NOMO-1 treated with dmso at 0.1 percent for 144 hours (cell line): ENCODE data around the gene TEAD3.

ENCODE experiments used
- DNase-seq: peaks from one replicate; lab custom pipeline; 2025; ENCODE audit not compliant: unreplicated experiment; lab: John Stamatoyannopoulos, UW

Gene TEAD3

DNA sequence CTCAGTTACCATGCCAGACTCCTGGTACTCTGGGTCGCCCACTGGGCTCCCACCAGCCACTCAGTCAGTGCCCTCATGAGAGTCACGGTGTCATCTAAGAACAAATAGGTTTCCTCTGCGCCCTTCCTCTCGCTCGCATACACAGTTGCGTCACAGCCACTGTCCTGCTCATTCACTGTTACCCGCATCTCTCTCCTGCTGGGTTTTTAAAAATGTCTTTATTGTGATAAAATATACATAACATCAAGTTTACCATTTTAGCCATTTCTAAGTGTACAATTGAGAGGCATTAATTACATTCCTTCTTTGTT, 4.0 kb downstream of the TEAD3 start:
- no peak for DNase-seq

DNA sequence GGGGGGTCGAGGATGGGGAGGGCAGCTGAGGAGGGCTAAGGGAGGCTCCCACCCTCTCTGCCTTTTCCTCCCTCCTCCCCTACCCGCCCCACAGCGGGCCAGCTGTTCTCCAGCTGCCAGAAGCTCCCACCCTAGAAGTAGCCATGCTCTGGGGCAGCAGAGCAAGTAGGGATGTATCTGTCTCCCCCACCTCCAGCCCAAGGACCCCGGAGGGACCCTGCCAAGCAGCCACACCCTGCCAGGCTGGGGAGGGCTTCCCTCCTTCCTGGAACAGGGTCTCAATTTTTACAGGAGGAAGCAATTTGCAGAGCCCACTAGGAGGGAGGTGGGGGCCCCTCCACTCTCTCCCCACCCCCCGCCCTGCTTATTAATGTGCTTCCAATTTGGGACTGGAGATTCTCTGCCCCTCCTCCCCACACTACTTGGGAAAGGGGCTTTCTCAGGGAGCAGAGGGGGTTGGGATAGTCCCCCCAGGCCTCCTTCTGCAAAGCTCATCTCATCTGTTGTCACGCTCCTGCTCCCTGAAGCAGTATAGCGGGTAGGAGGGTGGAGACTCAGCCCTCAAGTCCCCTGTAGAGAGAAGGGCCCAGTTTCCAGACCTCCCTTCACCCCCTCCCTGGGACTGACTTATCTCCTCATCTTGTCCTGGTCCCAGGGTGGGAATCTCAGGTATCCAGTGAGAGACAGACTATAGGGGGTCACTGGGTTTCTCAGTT, 4.5 kb downstream of the TEAD3 start:
- DNase-seq = no peak

DNA sequence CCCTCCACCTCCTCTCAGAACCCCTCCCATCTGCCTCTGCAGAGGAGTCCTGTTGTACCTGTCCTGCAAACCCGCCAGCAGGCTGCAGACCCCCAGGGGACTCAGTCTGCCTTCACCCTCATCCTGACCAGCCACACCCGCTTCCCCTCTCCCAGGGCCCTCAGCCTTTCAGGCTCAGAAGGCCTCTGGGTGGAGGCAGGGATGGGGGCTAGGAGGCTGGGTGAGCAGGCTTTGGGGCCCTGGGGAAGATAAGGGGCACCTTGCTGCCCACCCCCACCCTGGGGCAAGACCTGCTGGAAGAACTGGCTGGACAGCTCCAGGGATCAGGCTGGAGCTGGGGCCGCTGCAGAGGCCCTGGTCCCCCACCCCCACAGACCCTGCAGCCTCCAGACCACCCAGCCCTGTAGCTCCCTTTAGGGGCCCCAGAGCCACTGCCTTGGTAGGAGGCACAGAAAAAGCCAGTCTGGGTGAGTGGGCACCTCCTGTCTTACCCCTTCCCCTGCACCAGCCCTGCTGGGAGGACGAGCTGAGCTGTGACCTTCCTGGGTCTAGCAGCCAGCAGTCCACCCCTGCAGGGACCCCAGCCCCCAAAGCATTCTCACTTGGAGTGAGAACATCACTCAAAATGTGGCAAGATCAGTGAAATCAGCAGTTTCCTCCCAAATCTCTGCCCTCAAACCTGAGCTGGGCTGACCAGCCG, 5.2 kb downstream of the TEAD3 start:
- DNase-seq = no peak

DNA sequence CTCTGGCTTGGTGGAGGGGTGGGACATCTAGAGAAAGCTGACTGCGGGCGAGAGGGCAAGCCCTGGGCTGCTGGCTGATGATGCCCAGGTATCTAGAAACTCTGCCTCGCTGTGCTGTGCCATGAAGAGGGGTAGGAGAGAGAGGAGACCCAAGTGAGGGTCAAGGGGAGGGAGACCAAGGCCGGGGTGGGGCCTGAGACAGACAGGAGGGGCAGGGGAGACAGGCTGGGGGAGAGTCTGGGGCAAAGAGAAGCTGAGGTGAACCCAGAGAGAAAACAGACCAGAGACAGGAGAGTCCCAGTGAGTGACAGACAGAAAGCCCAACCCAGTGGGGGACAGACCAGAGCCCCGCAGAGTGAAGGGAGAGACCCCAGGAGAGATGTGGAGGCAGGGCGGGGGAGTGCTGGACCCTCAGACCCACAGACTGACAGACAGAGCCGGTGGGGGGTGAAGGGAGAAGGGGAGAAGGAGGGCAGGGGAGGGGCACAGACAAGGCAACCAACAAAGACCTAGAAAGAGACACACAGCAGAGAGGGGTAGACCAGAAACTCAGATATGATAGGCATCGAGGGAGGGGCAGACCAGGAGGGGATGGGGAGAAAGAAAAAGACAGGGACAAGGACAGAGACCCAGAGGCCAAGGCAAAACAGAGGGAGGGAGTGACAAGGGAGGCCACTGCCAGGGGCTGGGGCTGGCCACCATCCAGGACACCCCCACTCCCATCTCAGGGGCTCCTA, 5.9 kb downstream of the TEAD3 start:
- DNase-seq = no peak

DNA sequence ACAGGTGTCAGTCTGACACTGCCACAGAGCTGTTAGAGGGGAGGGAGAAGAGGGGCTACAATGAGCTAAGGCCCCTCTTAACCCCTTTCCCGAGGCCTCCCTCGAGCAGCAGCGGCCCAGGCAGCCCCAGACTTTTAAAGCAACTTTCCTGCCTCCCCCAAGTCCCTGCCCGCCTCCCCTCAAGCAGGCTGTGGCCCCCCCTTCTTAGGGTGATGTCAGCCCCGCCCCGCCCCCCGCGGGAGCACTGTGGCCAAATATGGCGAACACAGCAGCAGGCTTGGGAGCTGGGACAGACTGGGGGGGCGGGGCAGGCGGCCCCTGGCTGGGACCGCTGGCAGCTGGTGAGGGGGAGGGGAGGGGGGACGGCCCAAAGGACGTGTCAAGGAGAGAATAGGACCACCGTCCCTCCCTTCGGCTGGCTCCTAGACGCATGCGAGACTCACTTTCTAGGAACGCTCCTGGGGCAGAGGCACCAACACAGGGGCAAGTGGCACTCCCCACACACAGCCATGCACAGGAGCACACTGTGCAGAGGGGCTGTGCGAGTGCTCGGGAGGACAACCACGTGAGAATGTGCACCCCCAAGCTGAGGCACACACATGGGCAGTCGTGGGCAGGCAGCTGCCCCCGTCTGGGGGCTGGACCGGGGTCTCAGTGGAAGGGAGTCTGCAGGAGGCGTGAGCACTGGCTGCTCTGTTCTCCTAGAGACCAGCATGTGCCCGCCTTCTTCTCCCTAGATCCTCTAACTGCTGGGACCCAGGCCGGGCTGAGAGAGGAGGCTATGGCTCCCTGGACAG, 6.7 kb downstream of the TEAD3 start:
- DNase-seq = no peak

DNA sequence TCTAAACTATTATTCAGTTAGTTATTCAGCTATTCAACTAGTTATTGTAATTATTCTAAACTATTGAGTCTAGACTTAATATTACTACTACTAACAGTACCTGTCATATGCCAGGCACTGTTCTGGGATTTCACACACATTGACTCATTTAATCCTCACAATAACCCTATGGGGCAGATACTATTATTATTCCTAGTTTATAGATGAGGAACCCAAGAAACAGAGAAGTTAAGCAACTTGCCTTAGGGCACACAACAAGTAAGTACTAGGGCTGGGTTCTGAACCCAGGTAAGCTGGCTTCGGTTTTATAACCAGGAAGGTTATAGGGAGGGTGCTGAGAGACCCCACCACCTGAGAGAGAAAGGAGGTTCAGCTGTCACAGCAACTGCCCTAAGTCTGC, 7.8 kb downstream of the TEAD3 start:
- no peak for DNase-seq

DNA sequence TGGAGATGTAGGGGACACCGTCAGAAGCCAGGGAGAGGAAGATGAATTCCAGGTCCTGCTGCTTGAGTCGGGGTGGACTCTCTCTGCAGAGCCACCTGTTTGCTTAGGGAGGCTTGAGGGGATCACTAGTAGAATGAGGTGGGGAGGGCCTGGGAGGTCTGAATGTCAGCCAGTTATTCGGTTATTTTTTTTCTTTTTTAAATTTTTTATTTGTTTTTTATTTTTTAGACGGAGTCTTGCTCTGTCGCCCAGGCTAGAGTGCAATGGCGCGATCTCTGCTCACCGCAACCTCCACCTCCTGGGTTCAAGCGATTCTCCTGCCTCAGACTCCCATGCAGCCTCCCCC, 8.4 kb downstream of the TEAD3 start:
- no peak for DNase-seq

DNA sequence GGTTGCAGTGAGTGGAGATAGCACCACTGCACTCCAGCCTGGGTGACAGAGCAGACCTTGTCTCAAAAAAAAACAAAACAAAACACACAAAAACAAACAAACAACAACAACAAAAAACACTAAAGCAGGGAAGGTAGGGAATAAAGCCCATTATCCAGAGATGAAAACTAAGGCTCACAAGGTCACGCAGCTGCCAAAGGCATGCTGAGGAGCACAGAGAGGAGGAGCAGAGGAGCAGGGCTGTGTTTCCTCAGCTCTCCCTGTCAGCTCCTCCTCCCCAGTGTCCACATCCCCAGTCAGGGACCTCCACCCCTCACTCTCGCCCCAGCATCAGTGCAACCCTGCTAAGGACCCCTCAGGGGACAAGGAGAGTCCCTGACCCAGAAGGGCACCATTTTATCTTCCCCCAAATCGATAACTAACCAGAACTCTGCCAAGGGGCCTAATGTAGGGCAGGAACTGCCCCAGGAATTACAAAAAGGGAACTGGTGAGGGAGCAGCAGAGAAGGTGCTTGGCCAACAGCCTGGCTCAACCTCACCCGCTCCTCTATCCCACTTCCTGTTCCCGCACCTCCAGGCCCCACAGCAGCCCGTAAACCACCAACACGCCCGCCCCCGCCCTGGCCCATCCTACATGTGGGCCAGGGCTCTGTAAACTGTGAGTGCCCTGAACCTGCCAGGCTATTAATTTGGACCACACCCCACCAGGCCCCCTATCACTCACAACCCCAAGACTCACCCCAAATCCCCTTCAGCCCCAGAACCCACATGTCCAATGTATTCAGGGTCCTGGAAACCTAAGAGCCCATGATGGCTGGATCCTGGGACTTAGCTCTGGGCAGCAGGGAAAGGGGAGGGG, 9.0 kb downstream of the TEAD3 start:
- DNase-seq = peak; percentile 85

DNA sequence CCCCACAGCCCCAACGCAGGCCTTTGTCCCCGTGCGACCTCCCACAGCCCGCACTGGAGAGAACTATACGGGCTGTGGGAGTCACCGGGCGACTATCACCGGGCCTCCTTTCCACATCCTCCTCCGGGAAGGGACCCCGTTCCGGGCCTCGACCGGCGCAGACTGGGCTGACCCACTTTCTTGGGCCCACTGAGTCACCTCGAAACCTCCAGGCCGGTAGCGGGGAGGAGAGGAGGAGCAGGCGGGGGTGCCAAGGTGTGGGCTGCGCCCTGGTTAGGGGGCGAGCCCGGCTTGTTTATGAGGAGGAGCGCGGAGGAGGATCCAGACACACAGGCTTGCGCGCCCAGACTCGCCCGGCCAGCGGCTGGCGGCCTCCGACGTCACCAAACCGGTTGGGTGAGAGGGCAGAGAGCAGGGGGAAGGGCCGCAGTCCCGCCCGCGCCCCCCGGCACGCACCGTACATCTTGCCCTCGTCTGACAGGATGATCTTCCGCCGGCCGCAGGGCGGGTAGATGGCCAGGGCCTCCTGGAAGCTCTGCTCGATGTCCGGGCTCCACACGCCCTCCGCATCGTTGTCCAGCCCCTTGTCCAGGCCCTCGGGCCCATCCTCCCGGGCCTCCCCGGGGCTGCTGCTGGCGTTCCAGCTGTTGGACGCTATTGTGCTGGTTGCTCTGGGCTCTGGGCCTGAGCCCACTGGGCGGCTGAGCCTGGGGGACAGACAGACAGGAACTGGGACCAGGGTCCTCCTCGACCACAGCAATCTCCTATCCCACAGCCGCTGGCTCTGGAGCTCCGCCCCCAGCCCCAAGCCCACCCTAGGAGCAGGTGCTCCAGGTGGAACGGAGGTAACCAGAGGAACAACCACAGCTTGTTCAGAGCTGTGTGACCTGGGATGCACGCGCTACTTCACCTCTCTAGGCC, 10.6 kb downstream of the TEAD3 start:
- no peak for DNase-seq

DNA sequence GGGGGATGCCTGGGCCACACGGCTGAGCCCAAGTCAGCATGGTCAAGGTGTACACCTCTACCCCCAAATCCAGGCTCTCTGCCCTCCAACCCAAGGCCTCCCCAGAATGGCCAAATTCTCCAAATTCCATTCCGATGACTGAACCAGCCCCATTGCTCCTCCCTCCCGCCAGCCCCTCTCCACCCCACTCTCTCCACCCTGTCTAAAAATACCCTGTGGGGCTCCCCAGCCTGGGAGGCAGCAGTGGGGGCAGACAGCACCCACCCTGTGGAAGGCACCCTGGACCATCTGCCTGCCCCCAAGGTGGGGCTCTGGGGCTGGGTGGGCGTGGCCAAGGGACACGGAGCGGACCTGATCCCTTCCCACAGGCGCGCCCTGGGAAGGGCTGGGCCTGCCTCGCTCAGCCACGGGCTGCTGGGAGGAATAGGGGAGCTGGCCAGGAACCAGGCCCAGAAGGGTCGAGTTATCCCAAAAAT, 11.4 kb downstream of the TEAD3 start:
- no peak for DNase-seq

DNA sequence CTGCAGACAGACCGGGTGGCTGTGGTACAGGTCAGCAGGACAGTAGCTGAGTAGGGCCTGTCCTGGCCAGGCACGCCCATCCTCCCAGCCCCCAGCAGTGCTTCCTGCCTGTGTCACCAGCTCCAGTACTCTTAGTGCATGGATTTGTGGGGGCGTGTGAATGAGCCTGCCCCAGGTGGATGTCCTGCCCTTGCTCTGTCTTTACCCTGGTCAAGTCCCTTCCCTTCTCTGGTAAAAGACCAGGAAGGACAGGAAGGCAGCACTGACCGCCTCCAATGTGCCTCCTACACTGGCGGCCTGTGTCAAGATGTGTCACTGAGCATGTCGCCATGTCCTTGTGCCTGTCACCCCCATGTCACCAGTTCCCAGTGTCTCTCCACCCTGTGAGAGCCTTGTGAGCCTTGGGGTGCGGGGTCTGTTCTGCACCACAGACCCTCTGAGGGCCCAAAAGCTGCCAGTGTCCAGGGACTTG, 11.9 kb downstream of the TEAD3 start:
- no peak for DNase-seq

DNA sequence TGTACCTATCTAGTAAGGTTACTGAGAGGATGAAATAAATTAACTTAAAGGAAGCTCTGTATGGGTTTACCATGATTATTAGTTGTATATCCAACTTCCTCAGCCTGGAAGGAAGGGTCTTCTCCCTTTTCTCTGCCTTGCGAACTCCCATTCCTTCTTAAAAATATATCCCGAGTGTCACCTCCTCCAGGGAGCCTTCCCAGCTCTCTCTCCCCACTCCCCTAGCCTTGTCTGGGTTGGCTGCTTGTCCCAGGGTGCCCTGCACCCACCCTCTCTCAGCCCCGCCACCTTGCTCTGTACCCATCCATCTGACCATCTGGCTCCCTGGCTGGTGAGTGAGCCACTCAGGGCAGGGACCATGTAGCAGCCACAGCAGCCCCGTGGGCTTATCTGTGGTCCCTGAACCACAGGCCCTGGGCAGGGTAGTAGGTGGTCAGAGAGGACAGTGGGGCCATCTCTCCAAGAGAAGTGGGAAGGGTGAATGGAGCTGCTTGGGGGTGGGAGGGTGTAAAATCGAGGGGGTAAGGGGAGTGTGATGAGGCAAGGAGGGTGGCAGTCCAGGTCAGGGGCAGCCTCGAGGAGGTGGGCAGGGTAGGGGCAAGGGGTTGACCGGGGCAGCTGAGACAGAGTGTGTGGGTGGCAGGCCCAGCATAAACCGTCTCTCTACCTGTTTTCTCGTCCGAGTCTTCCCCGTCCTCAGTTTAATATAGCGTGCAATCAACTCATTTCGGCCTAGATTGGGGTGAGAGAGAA, 12.8 kb downstream of the TEAD3 start:
- no peak for DNase-seq

DNA sequence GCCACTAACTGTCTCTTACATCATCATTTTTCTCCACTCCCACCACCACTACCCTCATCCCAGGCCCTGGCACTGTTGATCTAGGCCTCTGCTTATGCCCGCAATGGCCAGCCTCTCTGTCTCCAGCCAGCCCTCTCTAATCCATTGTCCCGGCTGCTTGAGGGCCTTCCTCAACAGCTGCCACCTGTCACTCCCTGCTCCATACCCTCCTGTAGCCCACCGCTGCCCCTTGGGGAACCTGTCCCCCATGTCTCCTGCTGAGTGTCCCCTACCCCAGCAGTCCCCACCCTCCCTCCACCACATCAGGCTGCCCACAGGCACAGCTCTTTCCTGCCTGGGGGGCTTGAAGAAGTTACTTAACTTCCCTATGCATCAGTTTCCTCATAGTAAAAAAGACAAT, 13.4 kb downstream of the TEAD3 start:
- no peak for DNase-seq

DNA sequence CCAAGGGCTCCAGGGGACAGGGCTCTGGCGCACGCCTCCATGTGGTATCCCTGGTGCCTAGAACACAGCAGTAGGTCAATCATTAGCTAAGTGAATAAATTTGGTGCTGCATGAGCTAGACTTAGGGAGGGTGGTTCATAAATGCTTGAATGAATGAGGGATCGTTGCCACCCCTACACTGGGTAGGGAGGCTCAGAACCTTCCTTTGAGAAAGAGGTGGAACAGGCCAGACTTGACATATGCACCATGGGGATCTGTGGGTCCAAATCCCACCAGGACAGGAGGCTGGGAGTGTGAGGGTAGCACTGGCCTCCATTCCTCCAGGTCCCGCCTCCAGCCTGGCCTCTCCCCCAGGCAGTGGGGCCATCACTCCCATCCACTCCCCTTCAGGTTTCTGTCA, 13.8 kb downstream of the TEAD3 start:
- no peak for DNase-seq

DNA sequence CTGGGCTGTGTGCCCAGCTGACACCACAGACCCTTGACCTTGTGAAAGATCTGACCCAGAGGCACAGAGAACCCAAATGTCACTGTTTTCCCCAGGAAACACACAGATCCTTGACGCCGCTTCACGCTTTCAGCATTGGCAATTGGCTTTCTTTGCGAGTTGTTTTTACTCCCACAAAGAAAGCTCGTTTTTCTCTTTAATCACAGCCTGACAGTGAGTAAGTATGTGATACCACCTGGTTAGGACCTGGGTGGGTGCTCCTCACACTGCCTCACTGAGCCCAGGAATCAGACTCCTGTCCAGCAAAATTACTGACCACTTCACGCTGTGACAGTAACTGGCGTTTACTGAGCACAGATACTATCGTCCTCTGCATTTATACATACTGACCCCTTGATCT, 15.7 kb downstream of the TEAD3 start:
- DNase-seq = no peak

DNA sequence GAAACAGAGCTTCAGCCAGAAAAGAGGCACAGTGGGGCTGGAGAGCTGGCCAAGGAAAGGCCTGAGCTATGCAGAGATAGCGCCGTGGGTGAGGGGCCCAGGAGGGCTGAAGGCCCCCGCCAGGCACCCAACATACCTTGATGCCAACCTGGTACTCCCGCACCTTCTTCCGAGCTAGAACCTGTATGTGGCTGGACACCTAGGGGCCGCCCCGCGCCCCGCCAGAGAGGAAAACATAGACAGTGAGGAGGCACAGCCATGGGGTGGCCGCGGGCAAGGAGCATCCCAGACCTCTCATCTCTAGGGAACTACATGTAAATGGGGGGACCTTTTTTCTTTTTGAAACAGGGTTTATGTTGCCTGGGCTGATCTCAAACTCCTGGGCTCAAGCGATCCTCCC, 16.7 kb downstream of the TEAD3 start:
- DNase-seq = no peak

DNA sequence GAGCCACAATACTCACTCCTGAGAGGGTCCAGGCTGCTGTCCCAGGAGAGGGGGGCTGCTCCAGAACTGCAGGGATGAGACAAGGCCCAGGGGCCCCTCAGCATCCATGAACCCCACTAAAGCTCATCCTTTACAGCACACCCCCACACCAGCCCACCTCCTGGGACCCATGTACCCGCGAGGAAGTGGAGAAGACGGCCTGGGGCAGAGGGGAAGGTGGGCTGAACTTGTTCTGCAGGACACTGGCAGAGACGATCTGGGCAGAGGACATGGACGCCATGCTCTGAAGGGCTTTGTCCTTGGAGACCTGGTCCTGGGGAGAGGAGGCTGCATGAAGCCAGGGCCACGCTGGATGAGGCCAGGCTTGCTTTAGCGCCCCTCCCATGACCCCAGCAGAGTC, 18.6 kb downstream of the TEAD3 start:
- DNase-seq = no peak

DNA sequence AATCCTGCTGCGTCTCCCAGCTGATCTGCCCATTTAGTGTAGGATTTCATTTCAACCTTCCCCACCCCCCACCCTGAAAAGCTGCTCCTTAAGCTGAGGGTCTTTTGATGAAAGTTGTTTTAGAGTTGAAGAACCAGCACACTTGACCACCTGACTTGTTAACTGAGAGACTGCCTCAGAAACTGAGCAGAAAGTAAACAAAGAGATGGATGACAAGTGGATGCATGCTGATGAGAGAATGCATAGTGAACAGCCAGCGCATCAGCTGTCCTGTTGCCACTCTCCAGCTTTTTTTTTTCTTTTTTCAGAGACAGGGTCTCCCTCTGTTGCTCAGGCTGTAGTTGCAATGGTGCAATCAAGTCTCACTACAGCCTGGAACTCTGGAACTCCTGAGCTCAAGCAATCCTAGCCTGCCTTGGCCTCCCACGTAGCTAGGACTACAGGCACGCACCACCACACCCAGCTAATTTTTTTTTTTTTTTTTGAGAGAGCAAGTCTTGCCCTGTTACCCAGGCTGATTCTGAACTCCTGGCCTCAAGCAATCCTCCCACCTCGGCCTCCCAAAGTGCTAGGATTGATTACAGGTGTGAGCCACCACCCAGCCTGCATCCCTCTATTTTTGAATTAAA, 19.2 kb downstream of the TEAD3 start:
- no peak for DNase-seq
